Measurements from ENCODE around the gene ZNRF2.

ZNRF2 gene

GRCh38 chr7:30309842-30310435 is 25.5 kb downstream of the ZNRF2 start:
- Histone ChIP-seq H3K27me3 (ENCODE audit: control insufficient read depth in 1 of 2, insufficient read depth in 2 of 2, low read length in 2 of 2) (no peaks in the 10 kb centered on the region), H3K9ac (ENCODE audit: low read length) (no peak overlapping the region), H3K36me3 (ENCODE audit: insufficient read depth, low read length) (no peaks in the 10 kb centered on the region), H3K27ac (ENCODE audit: low read depth, low read length) (no peak overlapping the region), H3K4me1 (ENCODE audit: insufficient read depth, low read length) (peaks cover 7% of the 10 kb centered on the region), H3K4me3 (ENCODE audit: low read depth in 1 of 2, low read length in 2 of 2) (no peak overlapping the region), H3K9me3 (ENCODE audit: low read length) (no peaks in the 10 kb centered on the region)

DNA sequence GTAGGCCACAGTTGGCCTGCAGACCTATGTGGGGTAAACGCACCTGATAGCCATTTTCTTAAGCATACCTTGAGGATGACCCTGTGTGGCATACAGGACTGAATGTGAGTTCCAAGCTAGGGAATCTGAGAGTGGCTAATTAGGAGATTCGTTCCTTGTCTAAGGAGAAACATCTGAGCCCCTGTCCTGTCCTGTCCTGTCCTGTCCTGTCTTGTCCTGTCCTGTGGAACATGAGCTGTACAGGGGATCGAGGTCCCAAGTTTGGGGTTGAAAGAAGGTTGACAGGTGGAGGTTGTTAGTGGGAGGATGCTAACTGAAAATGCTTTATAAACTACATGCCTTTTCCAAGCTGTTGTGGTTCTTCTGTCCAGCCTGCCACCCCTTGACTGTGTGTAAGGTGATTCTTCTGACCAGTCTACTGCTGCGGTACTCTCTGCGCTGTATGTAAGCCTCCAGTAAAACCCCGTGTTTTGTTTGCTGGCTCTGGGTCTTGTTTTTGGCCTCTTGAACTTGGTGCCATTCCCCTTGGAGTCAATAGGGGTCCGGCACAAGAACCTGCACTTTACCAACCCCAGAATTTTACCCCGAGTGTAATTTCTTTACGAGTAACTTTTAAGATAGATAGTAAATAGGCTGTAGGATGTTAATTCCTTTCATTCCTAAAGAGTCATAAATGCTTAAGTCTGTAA is 26.4 kb downstream of the ZNRF2 start:
- Histone ChIP-seq H3K4me3 (ENCODE audit: low read depth in 1 of 2, low read length in 2 of 2) (no peak overlapping the region), H3K27ac (ENCODE audit: low read depth, low read length) (no peak overlapping the region), H3K27me3 (ENCODE audit: control insufficient read depth in 1 of 2, insufficient read depth in 2 of 2, low read length in 2 of 2) (no peaks in the 10 kb centered on the region), H3K36me3 (ENCODE audit: insufficient read depth, low read length) (no peaks in the 10 kb centered on the region), H3K9ac (ENCODE audit: low read length) (no peak overlapping the region), H3K4me1 (ENCODE audit: insufficient read depth, low read length) (peaks cover 4% of the 10 kb centered on the region), H3K9me3 (ENCODE audit: low read length) (no peaks in the 10 kb centered on the region)

- Histone ChIP-seq H3K36me3 (ENCODE audit: insufficient read depth, low read length) (no peaks in the 10 kb centered on the region), H3K4me1 (ENCODE audit: insufficient read depth, low read length) (peaks cover 4% of the 10 kb centered on the region), H3K27me3 (ENCODE audit: control insufficient read depth in 1 of 2, insufficient read depth in 2 of 2, low read length in 2 of 2) (no peaks in the 10 kb centered on the region), H3K4me3 (ENCODE audit: low read depth in 1 of 2, low read length in 2 of 2) (no peak overlapping the region), H3K9me3 (ENCODE audit: low read length) (no peaks in the 10 kb centered on the region), H3K27ac (ENCODE audit: low read depth, low read length) (no peak overlapping the region), H3K9ac (ENCODE audit: low read length) (no peak overlapping the region)
Observed at GRCh38 chr7:30312178-30312577, 27.8 kb downstream of the ZNRF2 start.

DNA sequence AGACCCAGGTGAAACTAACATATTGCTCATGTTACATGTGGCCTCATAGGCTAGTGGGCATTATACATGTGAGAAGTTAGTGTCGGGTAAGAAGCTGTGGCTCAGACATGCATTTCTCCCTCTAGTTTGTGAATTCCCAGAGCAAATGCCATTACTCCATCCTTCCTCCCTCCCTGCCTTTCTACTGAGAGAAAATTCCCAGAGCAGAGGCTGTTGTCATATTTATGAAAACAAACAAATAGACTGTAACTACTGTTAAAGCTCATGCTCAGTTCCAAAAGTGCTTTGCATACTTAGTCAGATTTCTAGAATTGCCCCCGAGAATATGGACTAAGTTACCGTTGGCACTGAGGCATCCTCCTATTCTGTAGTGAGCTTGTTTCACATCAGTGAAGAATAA is 29.0 kb downstream of the ZNRF2 start:
- Histone ChIP-seq H3K36me3 (ENCODE audit: insufficient read depth, low read length) (no peaks in the 10 kb centered on the region), H3K4me3 (ENCODE audit: low read depth in 1 of 2, low read length in 2 of 2) (no peak overlapping the region), H3K27me3 (ENCODE audit: control insufficient read depth in 1 of 2, insufficient read depth in 2 of 2, low read length in 2 of 2) (no peaks in the 10 kb centered on the region), H3K9ac (ENCODE audit: low read length) (no peak overlapping the region), H3K9me3 (ENCODE audit: low read length) (no peaks in the 10 kb centered on the region), H3K4me1 (ENCODE audit: insufficient read depth, low read length) (peaks cover under 1% of the 10 kb centered on the region), H3K27ac (ENCODE audit: low read depth, low read length) (no peak overlapping the region)

- Histone ChIP-seq H3K36me3 (ENCODE audit: insufficient read depth, low read length) (no peaks in the 10 kb centered on the region), H3K27ac (ENCODE audit: low read depth, low read length) (no peak overlapping the region), H3K9ac (ENCODE audit: low read length) (no peak overlapping the region), H3K27me3 (ENCODE audit: control insufficient read depth in 1 of 2, insufficient read depth in 2 of 2, low read length in 2 of 2) (no peaks in the 10 kb centered on the region), H3K4me3 (ENCODE audit: low read depth in 1 of 2, low read length in 2 of 2) (no peak overlapping the region), H3K4me1 (ENCODE audit: insufficient read depth, low read length) (no peaks in the 10 kb centered on the region), H3K9me3 (ENCODE audit: low read length) (no peaks in the 10 kb centered on the region)
Observed at GRCh38 chr7:30313793-30314192, 29.4 kb downstream of the ZNRF2 start.

DNA sequence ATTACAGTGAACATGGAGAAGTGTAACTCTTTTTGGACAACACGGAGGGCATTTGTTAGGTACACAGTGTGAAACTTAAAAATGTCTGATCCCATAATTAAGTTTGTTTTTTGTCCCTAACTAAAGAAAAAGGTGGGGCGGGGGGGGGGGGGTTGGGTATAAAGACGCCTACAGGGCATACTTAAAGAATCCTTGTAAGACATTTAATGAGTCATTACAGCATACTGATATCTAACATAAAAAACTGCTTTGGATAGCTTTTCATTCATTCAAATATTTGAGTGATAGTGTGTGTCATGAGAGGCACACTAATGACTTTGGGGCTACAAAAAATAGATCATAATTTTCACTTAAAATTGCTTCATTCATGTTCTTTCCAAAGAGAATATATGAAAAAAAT is 31.2 kb downstream of the ZNRF2 start:
- Histone ChIP-seq H3K9me3 (ENCODE audit: low read length) (no peaks in the 10 kb centered on the region), H3K4me3 (ENCODE audit: low read depth in 1 of 2, low read length in 2 of 2) (no peak overlapping the region), H3K36me3 (ENCODE audit: insufficient read depth, low read length) (no peaks in the 10 kb centered on the region), H3K9ac (ENCODE audit: low read length) (no peak overlapping the region), H3K4me1 (ENCODE audit: insufficient read depth, low read length) (peaks cover 1% of the 10 kb centered on the region), H3K27me3 (ENCODE audit: control insufficient read depth in 1 of 2, insufficient read depth in 2 of 2, low read length in 2 of 2) (no peaks in the 10 kb centered on the region), H3K27ac (ENCODE audit: low read depth, low read length) (no peak overlapping the region)

DNA sequence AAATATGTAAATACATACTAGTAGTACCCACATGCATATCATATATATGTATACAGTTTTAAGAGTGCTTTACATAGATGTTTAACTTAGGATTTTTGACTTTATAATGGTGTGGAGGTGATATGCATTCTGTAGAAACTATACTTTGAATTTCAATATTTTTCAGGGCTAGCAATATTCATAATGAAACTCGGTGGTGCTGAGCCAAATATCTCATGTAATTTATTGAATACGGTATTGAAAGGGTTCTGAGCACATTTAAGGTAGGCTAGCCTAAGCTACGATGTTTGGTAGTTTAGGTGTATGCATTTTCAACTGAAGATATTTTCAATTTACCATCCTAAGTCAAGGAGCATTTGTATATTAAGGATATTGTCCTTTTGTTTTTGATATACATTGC is 36.0 kb downstream of the ZNRF2 start:
- Histone ChIP-seq H3K4me3 (ENCODE audit: low read depth in 1 of 2, low read length in 2 of 2) (no peak overlapping the region), H3K9ac (ENCODE audit: low read length) (no peak overlapping the region), H3K36me3 (ENCODE audit: insufficient read depth, low read length) (no peaks in the 10 kb centered on the region), H3K27ac (ENCODE audit: low read depth, low read length) (no peak overlapping the region), H3K27me3 (ENCODE audit: control insufficient read depth in 1 of 2, insufficient read depth in 2 of 2, low read length in 2 of 2) (no peaks in the 10 kb centered on the region), H3K9me3 (ENCODE audit: low read length) (no peaks in the 10 kb centered on the region), H3K4me1 (ENCODE audit: insufficient read depth, low read length) (peaks cover 22% of the 10 kb centered on the region)

- Histone ChIP-seq H3K9me3 (ENCODE audit: low read length) (no peaks in the 10 kb centered on the region), H3K27me3 (ENCODE audit: control insufficient read depth in 1 of 2, insufficient read depth in 2 of 2, low read length in 2 of 2) (no peaks in the 10 kb centered on the region), H3K4me1 (ENCODE audit: insufficient read depth, low read length) (peaks cover 22% of the 10 kb centered on the region), H3K4me3 (ENCODE audit: low read depth in 1 of 2, low read length in 2 of 2) (peak overlapping the region in 1 of 2 donors; percentile 54), H3K27ac (ENCODE audit: low read depth, low read length) (no peak overlapping the region), H3K9ac (ENCODE audit: low read length) (peak overlapping the region; percentile 40), H3K36me3 (ENCODE audit: insufficient read depth, low read length) (no peaks in the 10 kb centered on the region)
Observed at GRCh38 chr7:30321089-30321881, 36.9 kb downstream of the ZNRF2 start.

- Histone ChIP-seq H3K9ac (ENCODE audit: low read length) (peak overlapping the region; percentile 40), H3K36me3 (ENCODE audit: insufficient read depth, low read length) (no peaks in the 10 kb centered on the region), H3K4me1 (ENCODE audit: insufficient read depth, low read length) (peaks cover 22% of the 10 kb centered on the region), H3K27me3 (ENCODE audit: control insufficient read depth in 1 of 2, insufficient read depth in 2 of 2, low read length in 2 of 2) (no peaks in the 10 kb centered on the region), H3K4me3 (ENCODE audit: low read depth in 1 of 2, low read length in 2 of 2) (peak overlapping the region in 1 of 2 donors; percentile 54), H3K27ac (ENCODE audit: low read depth, low read length) (no peak overlapping the region), H3K9me3 (ENCODE audit: low read length) (no peaks in the 10 kb centered on the region)
Observed at GRCh38 chr7:30321882-30322192, 37.4 kb downstream of the ZNRF2 start.

DNA sequence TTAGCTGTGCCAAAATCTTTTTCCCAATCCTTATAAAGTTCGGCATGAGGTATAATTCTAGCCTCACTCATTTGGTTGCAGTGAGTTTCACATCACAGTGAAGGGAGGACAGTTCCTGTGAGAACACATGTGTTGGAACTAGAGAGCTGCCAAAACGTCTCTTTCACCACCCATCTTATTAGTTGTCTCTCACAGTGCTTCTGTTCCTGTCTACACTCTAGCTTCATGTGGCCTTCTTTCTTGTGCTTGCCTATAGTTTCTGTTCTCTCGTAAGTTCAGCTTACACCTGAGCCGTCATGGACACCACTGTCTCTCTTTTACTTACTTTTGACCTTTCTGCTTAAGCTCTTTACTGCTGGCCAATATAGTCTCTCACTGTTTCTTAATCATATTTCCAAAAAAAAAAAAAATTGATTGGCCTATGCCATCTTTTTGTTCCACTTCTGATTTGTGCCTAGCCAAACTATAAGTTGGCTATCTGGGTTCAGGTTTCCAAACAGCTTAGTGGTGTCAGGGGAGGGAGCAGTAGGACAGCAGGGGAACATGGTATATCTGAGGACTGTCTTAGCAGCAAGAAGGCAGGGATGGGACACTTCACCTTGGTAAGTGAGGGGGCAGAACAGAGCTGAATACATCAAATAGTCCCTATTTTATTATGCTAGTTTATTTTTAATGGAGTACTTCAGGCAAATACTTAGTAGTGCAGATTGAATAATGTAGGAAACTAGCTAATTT is 38.0 kb downstream of the ZNRF2 start:
- Histone ChIP-seq H3K4me3 (ENCODE audit: low read depth in 1 of 2, low read length in 2 of 2) (peak overlapping the region in 1 of 2 donors; percentile 54), H3K27ac (ENCODE audit: low read depth, low read length) (no peak overlapping the region)

GRCh38 chr7:30323006-30323355 is 38.6 kb downstream of the ZNRF2 start:
- no peak overlapping the region for H3K27ac ChIP-seq (ENCODE audit: low read depth, low read length)
- H3K27me3 ChIP-seq (ENCODE audit: control insufficient read depth in 1 of 2, insufficient read depth in 2 of 2, low read length in 2 of 2), result no peaks in the 10 kb centered on the region
- no peak overlapping the region for H3K9ac ChIP-seq (ENCODE audit: low read length)
- H3K36me3 ChIP-seq (ENCODE audit: insufficient read depth, low read length), result no peaks in the 10 kb centered on the region
- peaks cover 24% of the 10 kb centered on the region for H3K4me1 ChIP-seq (ENCODE audit: insufficient read depth, low read length)
- no peak overlapping the region for H3K4me3 ChIP-seq (ENCODE audit: low read depth in 1 of 2, low read length in 2 of 2)
- no peaks in the 10 kb centered on the region for H3K9me3 ChIP-seq (ENCODE audit: low read length)

More for the DNA sequence above, 38.0 kb downstream of the ZNRF2 start:
- H3K27me3 ChIP-seq (ENCODE audit: control insufficient read depth in 1 of 2, insufficient read depth in 2 of 2, low read length in 2 of 2), result no peaks in the 10 kb centered on the region
- peaks cover 22% of the 10 kb centered on the region for H3K4me1 ChIP-seq (ENCODE audit: insufficient read depth, low read length)
- H3K9ac ChIP-seq (ENCODE audit: low read length), result no peak overlapping the region
- no peaks in the 10 kb centered on the region for H3K9me3 ChIP-seq (ENCODE audit: low read length)
- no peaks in the 10 kb centered on the region for H3K36me3 ChIP-seq (ENCODE audit: insufficient read depth, low read length)

All from muscle layer of colon (tissue), 2 donors.